Measurements from ENCODE around the gene ARF3. TPM values are rescaled to one million over a fixed set of nuclear protein-coding genes. Genes with fewer than 3 reads are reported as not detected.
A peak's percentile ranks its signal among the peaks of the same experiment; 100 is the strongest.

ARF3 gene
- total RNA-seq, 1 donor from 2014 or later, result 162 TPM

- H3K36me3 Mint-ChIP-seq (ENCODE audit: unreplicated experiment), result peaks cover 6% of the 10 kb centered on the region
- no peak overlapping the region for H3K27ac Mint-ChIP-seq (ENCODE audit: unreplicated experiment)
- peaks cover 5% of the 10 kb centered on the region for H3K4me1 Mint-ChIP-seq (ENCODE audit: low read depth, unreplicated experiment)
- peaks cover 12% of the 10 kb centered on the region for H3K27me3 Mint-ChIP-seq (ENCODE audit: unreplicated experiment)
- H3K4me3 Mint-ChIP-seq (ENCODE audit: unreplicated experiment), result no peak overlapping the region
- no peak for DNase-seq
- H3K9me3 Mint-ChIP-seq (ENCODE audit: unreplicated experiment), result peaks cover 9% of the 10 kb centered on the region
- TF ChIP-seq CTCF (IDR thresholded peaks at IDR 0.05; ENCODE audit: partially characterized antibody, unreplicated experiment), result no peak
These were observed 36.5 kb upstream of the ARF3 start for GRCh38 chr12:48993787-48994186.

GRCh38 chr12:48991247-48992050 lies 34.2 kb upstream of the ARF3 start:
- peaks cover 13% of the 10 kb centered on the region for H3K9me3 Mint-ChIP-seq (ENCODE audit: unreplicated experiment)
- peaks cover 10% of the 10 kb centered on the region for H3K36me3 Mint-ChIP-seq (ENCODE audit: unreplicated experiment)
- peaks cover 23% of the 10 kb centered on the region for H3K27me3 Mint-ChIP-seq (ENCODE audit: unreplicated experiment)
- H3K4me1 Mint-ChIP-seq (ENCODE audit: low read depth, unreplicated experiment), result peaks cover 5% of the 10 kb centered on the region
- no peak for TF ChIP-seq CTCF (IDR thresholded peaks at IDR 0.05; ENCODE audit: partially characterized antibody, unreplicated experiment)
- DNase-seq, result no peak
- no peak overlapping the region for H3K27ac Mint-ChIP-seq (ENCODE audit: unreplicated experiment)
- no peak overlapping the region for H3K4me3 Mint-ChIP-seq (ENCODE audit: unreplicated experiment)

GRCh38 chr12:48990552-48990951 lies 33.3 kb upstream of the ARF3 start:
- Mint-ChIP-seq H3K27me3 (ENCODE audit: unreplicated experiment) (peaks cover 23% of the 10 kb centered on the region), H3K27ac (ENCODE audit: unreplicated experiment) (no peak overlapping the region), H3K4me1 (ENCODE audit: low read depth, unreplicated experiment) (peaks cover 9% of the 10 kb centered on the region), H3K9me3 (ENCODE audit: unreplicated experiment) (peaks cover 16% of the 10 kb centered on the region), H3K4me3 (ENCODE audit: unreplicated experiment) (no peak overlapping the region), H3K36me3 (ENCODE audit: unreplicated experiment) (peaks cover 10% of the 10 kb centered on the region)
- no peak for TF ChIP-seq CTCF (IDR thresholded peaks at IDR 0.05; ENCODE audit: partially characterized antibody, unreplicated experiment)
- DNase-seq, result no peak

- Mint-ChIP-seq H3K4me1 (ENCODE audit: low read depth, unreplicated experiment) (peaks cover 19% of the 10 kb centered on the region), H3K9me3 (ENCODE audit: unreplicated experiment) (peaks cover 11% of the 10 kb centered on the region), H3K36me3 (ENCODE audit: unreplicated experiment) (peaks cover 5% of the 10 kb centered on the region), H3K27ac (ENCODE audit: unreplicated experiment) (no peak overlapping the region), H3K4me3 (ENCODE audit: unreplicated experiment) (no peak overlapping the region), H3K27me3 (ENCODE audit: unreplicated experiment) (peaks cover 22% of the 10 kb centered on the region)
- DNase-seq, result peak; percentile 90
- TF ChIP-seq CTCF (IDR thresholded peaks at IDR 0.05; ENCODE audit: partially characterized antibody, unreplicated experiment), result peak; percentile 96
These were observed 30.9 kb upstream of the ARF3 start for GRCh38 chr12:48988030-48988649.

- no peak overlapping the region for H3K27ac Mint-ChIP-seq (ENCODE audit: unreplicated experiment)
- H3K9me3 Mint-ChIP-seq (ENCODE audit: unreplicated experiment), result peaks cover 15% of the 10 kb centered on the region
- DNase-seq, result no peak
- H3K4me1 Mint-ChIP-seq (ENCODE audit: low read depth, unreplicated experiment), result peaks cover 19% of the 10 kb centered on the region
- H3K36me3 Mint-ChIP-seq (ENCODE audit: unreplicated experiment), result peaks cover 5% of the 10 kb centered on the region
- H3K4me3 Mint-ChIP-seq (ENCODE audit: unreplicated experiment), result no peak overlapping the region
- peaks cover 29% of the 10 kb centered on the region for H3K27me3 Mint-ChIP-seq (ENCODE audit: unreplicated experiment)
- TF ChIP-seq CTCF (IDR thresholded peaks at IDR 0.05; ENCODE audit: partially characterized antibody, unreplicated experiment), result no peak
These were observed 29.5 kb upstream of the ARF3 start for GRCh38 chr12:48986720-48987291.
